GM23338 (cell line): ENCODE data around the gene TRA2B. TPM values are rescaled to one million over a fixed set of nuclear protein-coding genes. Genes with fewer than 3 reads are reported as not detected.

Experiments used
- ATAC-seq: fragments of 200-7000 bp; cut with Tn5 transposase; 3 replicates; pipeline ENCODE4 v1.9.1; 2020
- DNase-seq: peaks from one replicate; pipeline ENCODE4 v3.0.0-alpha.2; 2015; ENCODE audit warnings: low spot score
- H2AFZ ChIP-seq: fragments of 200-600 bp; sonication (generic); 2 replicates; pipeline ENCODE4 v1.8.0; 2016; ENCODE audit warnings: antibody characterized with exemption, mild to moderate bottlenecking, moderate library complexity
- H3F3A ChIP-seq: fragments of 200-600 bp; sonication (generic); replicated peaks from 2 replicates; pipeline ENCODE4 v1.8.0; 2017; ENCODE audit warnings: antibody characterized with exemption, mixed run types, low read depth
- H3K27ac ChIP-seq: fragments of 200-600 bp; sonication (generic); 2 replicates; pipeline ENCODE4 v1.6.1; 2016; ENCODE audit warnings: low read depth
- H3K27me3 ChIP-seq: fragments of 200-600 bp; sonication (generic); 2 replicates; pipeline ENCODE4 v1.8.0; 2016; ENCODE audit warnings: mild to moderate bottlenecking, mixed run types, moderate library complexity; ENCODE audit not compliant: insufficient read depth
- H3K36me3 ChIP-seq: fragments of 200-600 bp; sonication (generic); 2 replicates; pipeline ENCODE4 v1.8.0; 2016; ENCODE audit warnings: mild to moderate bottlenecking; ENCODE audit not compliant: insufficient read depth
- H3K4me1 ChIP-seq: fragments of 200-600 bp; sonication (generic); 2 replicates; pipeline ENCODE4 v1.8.0; 2016; ENCODE audit warnings: mild to moderate bottlenecking, moderate library complexity; ENCODE audit not compliant: insufficient read depth
- H3K4me2 ChIP-seq: fragments of 200-600 bp; sonication (generic); 2 replicates; pipeline ENCODE4 v1.7.1; 2017; ENCODE audit warnings: mixed run types
- H3K4me3 ChIP-seq: fragments of 200-600 bp; sonication (generic); 2 replicates; pipeline ENCODE4 v1.6.1; 2016; ENCODE audit warnings: mixed run types
- H3K79me2 ChIP-seq: fragments of 200-600 bp; sonication (generic); replicated peaks from 2 replicates; pipeline ENCODE4 v1.8.0; 2017; ENCODE audit warnings: mild to moderate bottlenecking; ENCODE audit not compliant: insufficient read depth
- H3K9me2 ChIP-seq: fragments of 200-600 bp; sonication (generic); 2 replicates; pipeline ENCODE4 v1.8.0; 2017; ENCODE audit not compliant: insufficient read depth
- H4K20me1 ChIP-seq: fragments of 200-600 bp; sonication (generic); replicated peaks from 2 replicates; pipeline ENCODE4 v1.8.0; 2017; ENCODE audit warnings: mild to moderate bottlenecking; ENCODE audit not compliant: insufficient read depth
- H3K27ac Mint-ChIP-seq: 2 replicates; pipeline ENCODE4 v1.8.0; 2020; ENCODE audit warnings: inconsistent platforms, mild to moderate bottlenecking, moderate library complexity, mixed read lengths
- H3K27me3 Mint-ChIP-seq: 3 replicates; pipeline ENCODE4 v1.8.0; 2022; ENCODE audit warnings: low read depth, mild to moderate bottlenecking, moderate library complexity, mixed read lengths, inconsistent platforms; ENCODE audit not compliant: insufficient read depth, poor library complexity
- H3K36me3 Mint-ChIP-seq: 3 replicates; pipeline ENCODE4 v1.8.0; 2021; ENCODE audit warnings: low read depth, mild to moderate bottlenecking, inconsistent platforms, moderate library complexity, mixed read lengths
- H3K4me1 Mint-ChIP-seq: 3 replicates; pipeline ENCODE4 v1.8.0; 2020; ENCODE audit warnings: mild to moderate bottlenecking, inconsistent platforms, mixed read lengths
- H3K4me3 Mint-ChIP-seq: 3 replicates; pipeline ENCODE4 v1.8.0; 2021; ENCODE audit warnings: moderate library complexity, mild to moderate bottlenecking, inconsistent platforms, mixed read lengths
- H3K9me3 Mint-ChIP-seq: 3 replicates; pipeline ENCODE4 v1.8.0; 2020; ENCODE audit warnings: moderate library complexity, mild to moderate bottlenecking, inconsistent platforms, mixed read lengths
- CREB1 ChIP-seq: fragments of 250-450 bp; sonication (Bioruptor Pico); IDR thresholded peaks from 2 replicates; pipeline ENCODE4 v1.5.0; 2020; ENCODE audit warnings: low read depth, mild to moderate bottlenecking, moderate library complexity
- ETS1 ChIP-seq: IDR thresholded peaks from 2 replicates; pipeline ENCODE4 v1.6.1; 2016; ENCODE audit warnings: antibody characterized with exemption
- EZH2phosphoT487 ChIP-seq: fragments of 200-600 bp; sonication (generic); IDR thresholded peaks from one replicate; pipeline ENCODE4 v1.8.1; 2018; ENCODE audit warnings: antibody characterized with exemption; ENCODE audit not compliant: unreplicated experiment
- JUNB ChIP-seq: IDR thresholded peaks from one replicate; pipeline ENCODE4 v1.6.1; 2016; ENCODE audit warnings: antibody characterized with exemption; ENCODE audit not compliant: unreplicated experiment
- NANOG ChIP-seq: IDR thresholded peaks from 2 replicates; pipeline ENCODE4 v1.6.1; 2016; ENCODE audit warnings: antibody characterized with exemption, borderline replicate concordance
- POLR2AphosphoS5 ChIP-seq: IDR thresholded peaks from 2 replicates; pipeline ENCODE4 v1.6.1; 2016; ENCODE audit warnings: antibody characterized with exemption, low read depth
- REST ChIP-seq: IDR thresholded peaks from one replicate; pipeline ENCODE4 v1.6.1; 2018; ENCODE audit warnings: antibody characterized with exemption; ENCODE audit not compliant: unreplicated experiment
- STAT1 ChIP-seq: IDR thresholded peaks from one replicate; pipeline ENCODE4 v1.6.1; 2016; ENCODE audit warnings: antibody characterized with exemption; ENCODE audit not compliant: unreplicated experiment
- ZNF114 ChIP-seq: fragments of 250-450 bp; sonication (Bioruptor Pico); IDR thresholded peaks from 2 replicates; pipeline ENCODE4 v1.5.0; 2020; ENCODE audit warnings: mild to moderate bottlenecking, moderate library complexity
- long read RNA-seq: library from polyadenylated mRNA; unstranded; transcript quantifications from one replicate; pipeline ENCODE4 v2.0.0, GENCODE V29; 2020; ENCODE audit not compliant: unreplicated experiment
- polyA plus RNA-seq: library from polyadenylated mRNA; unstranded; fragments of >200 nt; fragmentation: Nextera tagmentation; extraction: Ambion mirVana; gene quantifications from 2 replicates; pipeline ENCODE4 v1.2.1, GENCODE V29; 2016
- total RNA-seq: library from RNA; depleted of rRNA; stranded (reverse); fragments of >200 nt; shearing (Covaris generic); gene quantifications from 2 replicates; pipeline ENCODE4 v1.2.3, GENCODE V29; 2014; rRNA removed
- TF ChIP-seq, protein P1 (sequence below), 2 experiments: fragments of 200-600 bp in 1 of 2; sonication (generic) in 1 of 2; conservative IDR thresholded peaks; 2 replicates each; pipeline versions ENCODE4 v1.5.1 to v1.6.1; 2016 to 2017; ENCODE audit warnings: antibody characterized with exemption in 2 of 2, low read depth in 2 of 2, mild to moderate bottlenecking in 2 of 2, moderate library complexity in 1 of 2

TRA2B gene
- 323 and 602 TPM in 2 replicates for total RNA-seq
- polyA plus RNA-seq, result 360 and 368 TPM in 2 replicates
- long read RNA-seq, full-length matches to known transcripts, result 40 of 49 reads
- long read RNA-seq, partial matches to known transcripts, result 3 of 49 reads
- long read RNA-seq, other reads (novel, unspliced or antisense), result 6 of 49 reads

DNA sequence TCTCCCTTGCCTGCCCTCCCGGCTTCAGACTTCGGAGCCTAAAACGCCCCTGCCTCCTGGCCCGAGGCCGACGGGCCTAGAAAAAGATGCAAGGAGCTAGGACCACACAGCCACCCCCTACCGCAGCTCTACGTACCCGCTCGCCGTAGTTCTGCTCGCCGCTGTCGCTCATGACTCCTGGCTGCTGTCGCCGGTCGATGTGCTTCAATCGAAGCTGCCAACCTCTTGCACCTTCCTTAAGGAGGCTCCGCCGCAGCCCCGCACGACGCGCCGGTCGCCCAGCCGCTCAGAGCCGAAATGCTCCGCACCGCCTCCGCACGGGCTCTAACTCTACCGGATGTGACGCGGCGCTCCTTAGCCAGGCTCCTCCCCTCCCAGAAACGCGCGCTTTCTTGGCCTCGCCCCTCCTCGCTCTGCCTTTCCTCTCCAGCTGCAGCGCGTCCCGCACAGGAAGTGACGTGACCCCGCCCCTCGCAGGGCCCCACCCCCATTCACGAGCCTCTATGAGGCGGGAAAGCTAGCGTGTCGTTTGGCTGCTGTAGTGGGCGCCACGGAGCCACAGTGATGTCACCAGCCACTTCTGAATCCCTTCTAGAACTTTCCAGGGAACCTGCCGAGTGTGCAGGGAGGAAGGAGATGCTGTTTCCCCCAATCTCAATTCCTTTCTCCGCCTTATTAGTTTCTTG lies at the start of gene TRA2B:
Gene TRA2B (minus strand): TSS at position 326 of the 686 bp plus-strand sequence. CDS start 154 bp downstream, at position 172.
- Histone ChIP-seq H3K36me3 (no peaks in the 10 kb centered on the region), H3K4me2 (peak within 1 kb of the TSS; percentile 89), H3K4me1 (peaks cover 22% of the 10 kb centered on the region), H3F3A (no peaks in the 10 kb centered on the region), H3K4me3 (peak within 1 kb of the TSS; percentile 95), H3K27me3 (no peaks in the 10 kb centered on the region), H3K79me2 (peaks cover 50% of the 10 kb centered on the region), H3K9me2 (no peaks in the 10 kb centered on the region), H2AFZ (no peak within 1 kb of the TSS; the same call in 1 of the 2 replicates), H3K27ac (peak within 1 kb of the TSS; percentile 99), H4K20me1 (peaks cover 38% of the 10 kb centered on the region)
- TF ChIP-seq NANOG (no peak), CREB1 (CRISPR knock-in tag) (peak; percentile 95), ETS1 (peak; percentile 74; the same call in 1 of the 2 replicates), POLR2AphosphoS5 (peak; percentile 100), ZNF114 (CRISPR knock-in tag) (no peak)
- TF ChIP-seq, protein P1, sequence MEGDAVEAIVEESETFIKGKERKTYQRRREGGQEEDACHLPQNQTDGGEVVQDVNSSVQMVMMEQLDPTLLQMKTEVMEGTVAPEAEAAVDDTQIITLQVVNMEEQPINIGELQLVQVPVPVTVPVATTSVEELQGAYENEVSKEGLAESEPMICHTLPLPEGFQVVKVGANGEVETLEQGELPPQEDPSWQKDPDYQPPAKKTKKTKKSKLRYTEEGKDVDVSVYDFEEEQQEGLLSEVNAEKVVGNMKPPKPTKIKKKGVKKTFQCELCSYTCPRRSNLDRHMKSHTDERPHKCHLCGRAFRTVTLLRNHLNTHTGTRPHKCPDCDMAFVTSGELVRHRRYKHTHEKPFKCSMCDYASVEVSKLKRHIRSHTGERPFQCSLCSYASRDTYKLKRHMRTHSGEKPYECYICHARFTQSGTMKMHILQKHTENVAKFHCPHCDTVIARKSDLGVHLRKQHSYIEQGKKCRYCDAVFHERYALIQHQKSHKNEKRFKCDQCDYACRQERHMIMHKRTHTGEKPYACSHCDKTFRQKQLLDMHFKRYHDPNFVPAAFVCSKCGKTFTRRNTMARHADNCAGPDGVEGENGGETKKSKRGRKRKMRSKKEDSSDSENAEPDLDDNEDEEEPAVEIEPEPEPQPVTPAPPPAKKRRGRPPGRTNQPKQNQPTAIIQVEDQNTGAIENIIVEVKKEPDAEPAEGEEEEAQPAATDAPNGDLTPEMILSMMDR (conservative IDR thresholded peaks at IDR 0.05; ENCODE audit: low read depth in 2 of 2), result peak; percentile 27 to 44; a peak in 3 of 4 replicates
- H3K27me3 Mint-ChIP-seq, result peaks cover 23% of the 10 kb centered on the region
- H3K27ac Mint-ChIP-seq, result peak within 1 kb of the TSS; percentile 100
- peak; percentile 99 for DNase-seq
- peaks cover 22% of the 10 kb centered on the region for H3K4me1 Mint-ChIP-seq
- H3K36me3 Mint-ChIP-seq, result peaks cover 42% of the 10 kb centered on the region
- ATAC-seq, result peak; percentile 91
- H3K4me3 Mint-ChIP-seq, result peak within 1 kb of the TSS; percentile 100
- H3K9me3 Mint-ChIP-seq, result peaks cover 19% of the 10 kb centered on the region

DNA sequence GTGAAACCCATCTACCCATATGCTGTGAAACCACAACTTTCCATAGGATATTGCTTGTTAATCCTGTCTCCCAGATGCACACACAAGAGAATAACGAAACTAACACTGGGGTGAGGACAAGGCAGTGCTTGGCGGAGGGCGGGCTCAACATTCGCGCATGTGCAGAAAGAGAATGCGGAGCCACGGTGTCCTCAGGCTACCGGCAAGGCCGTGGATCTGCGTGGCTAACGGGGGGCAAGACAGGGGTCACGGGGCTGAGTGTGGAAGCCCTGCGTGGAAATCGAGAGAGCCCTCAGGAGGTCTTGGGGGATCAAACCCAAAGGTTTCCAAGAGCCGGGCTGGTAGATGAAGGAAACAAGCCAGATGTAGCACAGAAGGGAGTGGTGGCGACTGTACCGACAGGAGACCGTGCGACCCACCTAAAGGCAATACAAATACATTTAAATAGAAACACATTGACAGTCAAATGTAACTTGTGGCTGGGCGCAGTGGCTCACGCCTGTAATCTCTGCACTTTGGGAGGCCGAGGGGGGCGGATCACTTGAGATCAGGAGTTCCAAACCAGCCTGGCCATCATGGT lies 48.5 kb upstream of the TRA2B start:
- Histone ChIP-seq H3K79me2 (no peaks in the 10 kb centered on the region), H4K20me1 (no peaks in the 10 kb centered on the region), H3K4me2 (no peak overlapping the region), H3K4me1 (no peaks in the 10 kb centered on the region), H3F3A (no peaks in the 10 kb centered on the region; the same call in 1 of the 2 replicates), H2AFZ (peak overlapping the region; percentile 78), H3K4me3 (no peak overlapping the region), H3K27me3 (no peaks in the 10 kb centered on the region), H3K27ac (no peak overlapping the region), H3K9me2 (no peaks in the 10 kb centered on the region), H3K36me3 (no peaks in the 10 kb centered on the region)
- no peak for TF ChIP-seq STAT1
- TF ChIP-seq REST, result no peak
- TF ChIP-seq EZH2phosphoT487, result no peak
- TF ChIP-seq JUNB, result no peak
- TF ChIP-seq CREB1 (CRISPR knock-in tag), result no peak
- no peak for TF ChIP-seq ETS1
- no peak for TF ChIP-seq ZNF114 (CRISPR knock-in tag)
- TF ChIP-seq, protein P1 (conservative IDR thresholded peaks at IDR 0.05; ENCODE audit: low read depth in 2 of 2), result no peak
- Mint-ChIP-seq H3K4me3 (no peak overlapping the region), H3K4me1 (no peaks in the 10 kb centered on the region; the same call in 2 of the 3 replicates), H3K27me3 (peaks cover 8% of the 10 kb centered on the region), H3K27ac (no peak overlapping the region), H3K36me3 (no peaks in the 10 kb centered on the region), H3K9me3 (no peaks in the 10 kb centered on the region; the same call in 2 of the 3 replicates)
- ATAC-seq (no peak), DNase-seq (no peak)
